MM.1S (cell line): ENCODE data around the gene FOXN3.

Experiments
- DNase-seq: peaks from one replicate; pipeline ENCODE4 v3.0.0-alpha.2; 2015
- H2AFZ ChIP-seq: fragments of 300-600 bp; sonication (generic); 2 replicates; pipeline ENCODE4 v1.6.0; 2016; ENCODE audit warnings: antibody characterized with exemption, low read length
- H3F3A ChIP-seq: fragments of 300-600 bp; sonication (generic); 2 replicates; pipeline ENCODE4 v1.6.1; 2016; ENCODE audit warnings: mild to moderate bottlenecking, antibody characterized with exemption, low read length, moderate library complexity, mixed read lengths; ENCODE audit not compliant: insufficient read depth
- H3K27ac ChIP-seq: fragments of 300-600 bp; sonication (generic); 2 replicates; pipeline ENCODE4 v1.5.1; 2016; ENCODE audit warnings: mild to moderate bottlenecking, low read length
- H3K27me3 ChIP-seq: fragments of 300-600 bp; sonication (generic); replicated peaks from 2 replicates; pipeline ENCODE4 v1.6.0; 2016; ENCODE audit warnings: low read length; ENCODE audit not compliant: insufficient read depth
- H3K36me3 ChIP-seq: fragments of 300-600 bp; sonication (generic); replicated peaks from 2 replicates; pipeline ENCODE4 v1.6.1; 2016; ENCODE audit warnings: mild to moderate bottlenecking, low read length, mixed read lengths; ENCODE audit not compliant: insufficient read depth
- H3K4me1 ChIP-seq: fragments of 300-600 bp; sonication (generic); 2 replicates; pipeline ENCODE4 v1.6.1; 2016; ENCODE audit warnings: low read length, mixed read lengths
- H3K4me2 ChIP-seq: fragments of 300-600 bp; sonication (generic); 2 replicates; pipeline ENCODE4 v1.6.0; 2016; ENCODE audit warnings: low read depth, low read length
- H3K4me3 ChIP-seq: fragments of 300-600 bp; sonication (generic); 2 replicates; pipeline ENCODE4 v1.5.1; 2016; ENCODE audit warnings: low read length, mixed read lengths
- H3K79me2 ChIP-seq: fragments of 300-600 bp; sonication (generic); 2 replicates; pipeline ENCODE4 v1.6.1; 2016; ENCODE audit warnings: mixed run types, low read length, mixed read lengths
- H3K9ac ChIP-seq: fragments of 300-600 bp; sonication (generic); 2 replicates; pipeline ENCODE4 v1.6.1; 2016; ENCODE audit warnings: low read length, mixed read lengths
- H3K9me2 ChIP-seq: fragments of 300-600 bp; sonication (generic); replicated peaks from 2 replicates; pipeline ENCODE4 v1.6.1; 2016; ENCODE audit warnings: mild to moderate bottlenecking, low read length, mixed read lengths; ENCODE audit not compliant: insufficient read depth
- H3K9me3 ChIP-seq: fragments of 300-600 bp; sonication (generic); replicated peaks from 2 replicates; pipeline ENCODE4 v1.6.1; 2016; ENCODE audit warnings: mild to moderate bottlenecking, low read length, mixed read lengths; ENCODE audit not compliant: insufficient read depth
- H4K20me1 ChIP-seq: fragments of 300-600 bp; sonication (generic); 2 replicates; pipeline ENCODE4 v1.6.1; 2016; ENCODE audit warnings: mild to moderate bottlenecking, low read length, moderate library complexity, mixed read lengths; ENCODE audit not compliant: insufficient read depth
- CTCF ChIP-seq: fragments of 300-600 bp; sonication (generic); IDR thresholded peaks from 2 replicates; pipeline ENCODE4 v1.5.1; 2016; ENCODE audit warnings: antibody characterized with exemption, low read length, mixed read lengths
- EZH2 ChIP-seq: fragments of 300-600 bp; sonication (generic); optimal IDR thresholded peaks from 2 replicates; pipeline ENCODE3; 2017; ENCODE audit warnings: low read depth, mild to moderate bottlenecking, antibody characterized with exemption, low read length, mixed read lengths
- EZH2phosphoT487 ChIP-seq: fragments of 300-600 bp; sonication (generic); IDR thresholded peaks from 2 replicates; pipeline ENCODE4 v1.6.1; 2018; ENCODE audit warnings: antibody characterized with exemption, low read length

FOXN3 gene

GRCh38 chr14:89325299-89325883, 91.6 kb downstream of the FOXN3 start:
- Histone ChIP-seq H3K4me1 (peaks cover 14% of the 10 kb centered on the region), H3K9ac (no peak overlapping the region), H3K27ac (no peak overlapping the region), H3K9me3 (no peaks in the 10 kb centered on the region), H2AFZ (no peak overlapping the region), H3K4me2 (no peak overlapping the region), H4K20me1 (no peaks in the 10 kb centered on the region), H3K27me3 (no peaks in the 10 kb centered on the region), H3F3A (no peaks in the 10 kb centered on the region), H3K4me3 (no peak overlapping the region), H3K9me2 (no peaks in the 10 kb centered on the region), H3K79me2 (peaks cover 51% of the 10 kb centered on the region), H3K36me3 (no peaks in the 10 kb centered on the region)
- DNase-seq = no peak
- TF ChIP-seq EZH2phosphoT487 (no peak), CTCF (no peak), EZH2 (no peak)

DNA sequence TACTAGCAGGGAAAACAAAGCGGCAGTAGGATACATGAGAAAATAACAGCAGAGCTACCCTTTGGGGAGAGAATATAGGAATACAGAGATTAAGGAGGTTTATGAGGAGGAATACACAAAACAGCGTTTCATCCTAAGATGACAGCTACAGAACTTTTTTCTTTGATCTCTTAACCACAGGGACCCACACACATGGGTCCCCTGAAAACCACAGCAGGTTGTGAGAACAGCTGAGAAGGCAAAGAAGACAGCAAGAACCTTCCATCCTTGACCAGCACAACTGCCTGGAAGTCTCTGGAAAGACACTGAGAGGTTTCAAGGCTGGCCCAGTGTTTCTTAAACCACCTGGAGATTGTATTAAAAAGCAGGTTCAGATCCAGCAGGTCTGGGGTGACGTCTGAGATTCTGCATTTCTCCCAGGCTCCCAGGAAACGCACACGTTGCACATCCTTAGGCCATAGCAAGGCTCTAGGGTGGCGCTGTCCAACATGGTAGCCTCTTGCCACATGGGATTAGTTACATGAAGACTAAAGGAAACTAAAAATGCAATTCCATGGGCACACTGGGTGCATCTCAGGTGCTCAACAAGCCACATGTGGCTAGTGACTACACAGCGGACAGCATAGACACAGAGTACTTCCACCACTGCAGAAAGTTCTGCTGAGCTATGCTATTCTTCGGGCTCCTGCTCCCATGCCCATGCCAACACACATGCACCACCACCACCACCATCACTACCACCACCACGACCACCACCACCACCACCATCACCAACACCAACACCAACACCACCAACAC, 92.3 kb downstream of the FOXN3 start:
- Histone ChIP-seq H3K9ac (no peak overlapping the region), H3K4me2 (peak overlapping the region; percentile 22; the same call in 1 of the 2 replicates), H3K27me3 (no peaks in the 10 kb centered on the region), H2AFZ (no peak overlapping the region), H3K4me3 (no peak overlapping the region), H3F3A (no peaks in the 10 kb centered on the region), H3K4me1 (peaks cover 14% of the 10 kb centered on the region), H3K79me2 (peaks cover 53% of the 10 kb centered on the region), H4K20me1 (no peaks in the 10 kb centered on the region), H3K9me2 (no peaks in the 10 kb centered on the region), H3K27ac (peak overlapping the region; percentile 13; the same call in 1 of the 2 replicates), H3K9me3 (no peaks in the 10 kb centered on the region), H3K36me3 (no peaks in the 10 kb centered on the region)
- DNase-seq = peak; percentile 61
- TF ChIP-seq EZH2 (no peak), EZH2phosphoT487 (no peak), CTCF (no peak)

GRCh38 chr14:89320381-89321000, 96.5 kb downstream of the FOXN3 start:
- H3K4me1 ChIP-seq = peaks cover 18% of the 10 kb centered on the region
- H2AFZ ChIP-seq = no peak overlapping the region
- no peak overlapping the region for H3K27ac ChIP-seq
- no peaks in the 10 kb centered on the region for H3K9me2 ChIP-seq
- H4K20me1 ChIP-seq = no peaks in the 10 kb centered on the region
- H3K9ac ChIP-seq = no peak overlapping the region
- H3K4me2 ChIP-seq = no peak overlapping the region
- DNase-seq = no peak
- H3K4me3 ChIP-seq = no peak overlapping the region
- H3F3A ChIP-seq = no peaks in the 10 kb centered on the region
- no peaks in the 10 kb centered on the region for H3K9me3 ChIP-seq
- H3K36me3 ChIP-seq = no peaks in the 10 kb centered on the region
- H3K79me2 ChIP-seq = peaks cover 48% of the 10 kb centered on the region
- no peak for TF ChIP-seq EZH2phosphoT487
- TF ChIP-seq CTCF = no peak
- TF ChIP-seq EZH2 = no peak
- H3K27me3 ChIP-seq = no peaks in the 10 kb centered on the region
